Mesothelial cell of epicardium (in vitro differentiated cells): ENCODE data around the gene KLC4. TPM values are rescaled to one million over a fixed set of nuclear protein-coding genes. Genes with fewer than 3 reads are reported as not detected.

Experiments used
- DNase-seq, 2 experiments: peaks; one replicate each; pipeline ENCODE4 v3.0.0; 2021; ENCODE audit warnings: low spot score in 2 of 2; ENCODE audit not compliant: unreplicated experiment in 2 of 2
- H3K27ac Mint-ChIP-seq: 2 replicates; pipeline ENCODE4 v1.8.0; 2021; ENCODE audit warnings: mixed read lengths
- H3K27me3 Mint-ChIP-seq: 2 replicates; pipeline ENCODE4 v1.8.0; 2021; ENCODE audit warnings: low read depth, mixed read lengths
- H3K36me3 Mint-ChIP-seq: 2 replicates; pipeline ENCODE4 v1.8.0; 2021; ENCODE audit warnings: mixed read lengths
- H3K4me1 Mint-ChIP-seq: 2 replicates; pipeline ENCODE4 v1.8.0; 2021; ENCODE audit warnings: mixed read lengths
- H3K4me3 Mint-ChIP-seq: 2 replicates; pipeline ENCODE4 v1.8.0; 2021; ENCODE audit warnings: mild to moderate bottlenecking, moderate library complexity, mixed read lengths
- H3K9me3 Mint-ChIP-seq: 2 replicates; pipeline ENCODE4 v1.8.0; 2021; ENCODE audit warnings: mixed read lengths
- total RNA-seq: library from RNA; stranded (reverse); gene quantifications from 3 replicates; pipeline ENCODE4 v1.2.1, GENCODE V29; 2021
- TF ChIP-seq, protein P1 (sequence below): fragments of 200-600 bp; sonication (generic); IDR thresholded peaks from one replicate; pipeline ENCODE4 v1.5.0; 2021; ENCODE audit warnings: antibody characterized with exemption; ENCODE audit not compliant: unreplicated experiment

KLC4 gene
- total RNA-seq, 1 donor from 2014 or later: 69.0 TPM

DNA sequence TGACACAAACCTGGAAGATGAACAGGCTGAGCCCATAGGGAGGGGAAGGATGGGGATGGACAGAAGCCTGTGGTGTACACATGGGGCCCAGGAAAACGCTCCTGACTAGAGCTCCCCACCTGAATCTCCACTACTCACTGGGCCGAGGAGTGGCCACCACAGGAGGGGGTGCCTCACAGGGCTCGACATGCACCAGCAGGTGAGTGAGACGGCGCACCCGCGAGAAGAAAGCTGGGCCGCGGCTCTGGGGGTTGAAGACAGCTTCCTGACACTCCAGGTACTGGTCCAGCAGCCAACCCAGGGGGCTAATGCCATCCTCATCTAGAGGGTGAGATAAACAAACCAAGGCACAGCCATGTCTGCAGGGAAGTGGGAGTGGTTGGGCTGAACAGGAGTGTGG, 16.1 kb upstream of the KLC4 start:
- Mint-ChIP-seq H3K36me3 (peaks cover 50% of the 10 kb centered on the region), H3K27me3 (no peaks in the 10 kb centered on the region), H3K9me3 (no peaks in the 10 kb centered on the region), H3K27ac (no peak overlapping the region), H3K4me3 (no peak overlapping the region), H3K4me1 (no peaks in the 10 kb centered on the region)
- DNase-seq: no peak
- TF ChIP-seq, protein P1, sequence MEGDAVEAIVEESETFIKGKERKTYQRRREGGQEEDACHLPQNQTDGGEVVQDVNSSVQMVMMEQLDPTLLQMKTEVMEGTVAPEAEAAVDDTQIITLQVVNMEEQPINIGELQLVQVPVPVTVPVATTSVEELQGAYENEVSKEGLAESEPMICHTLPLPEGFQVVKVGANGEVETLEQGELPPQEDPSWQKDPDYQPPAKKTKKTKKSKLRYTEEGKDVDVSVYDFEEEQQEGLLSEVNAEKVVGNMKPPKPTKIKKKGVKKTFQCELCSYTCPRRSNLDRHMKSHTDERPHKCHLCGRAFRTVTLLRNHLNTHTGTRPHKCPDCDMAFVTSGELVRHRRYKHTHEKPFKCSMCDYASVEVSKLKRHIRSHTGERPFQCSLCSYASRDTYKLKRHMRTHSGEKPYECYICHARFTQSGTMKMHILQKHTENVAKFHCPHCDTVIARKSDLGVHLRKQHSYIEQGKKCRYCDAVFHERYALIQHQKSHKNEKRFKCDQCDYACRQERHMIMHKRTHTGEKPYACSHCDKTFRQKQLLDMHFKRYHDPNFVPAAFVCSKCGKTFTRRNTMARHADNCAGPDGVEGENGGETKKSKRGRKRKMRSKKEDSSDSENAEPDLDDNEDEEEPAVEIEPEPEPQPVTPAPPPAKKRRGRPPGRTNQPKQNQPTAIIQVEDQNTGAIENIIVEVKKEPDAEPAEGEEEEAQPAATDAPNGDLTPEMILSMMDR: no peak

DNA sequence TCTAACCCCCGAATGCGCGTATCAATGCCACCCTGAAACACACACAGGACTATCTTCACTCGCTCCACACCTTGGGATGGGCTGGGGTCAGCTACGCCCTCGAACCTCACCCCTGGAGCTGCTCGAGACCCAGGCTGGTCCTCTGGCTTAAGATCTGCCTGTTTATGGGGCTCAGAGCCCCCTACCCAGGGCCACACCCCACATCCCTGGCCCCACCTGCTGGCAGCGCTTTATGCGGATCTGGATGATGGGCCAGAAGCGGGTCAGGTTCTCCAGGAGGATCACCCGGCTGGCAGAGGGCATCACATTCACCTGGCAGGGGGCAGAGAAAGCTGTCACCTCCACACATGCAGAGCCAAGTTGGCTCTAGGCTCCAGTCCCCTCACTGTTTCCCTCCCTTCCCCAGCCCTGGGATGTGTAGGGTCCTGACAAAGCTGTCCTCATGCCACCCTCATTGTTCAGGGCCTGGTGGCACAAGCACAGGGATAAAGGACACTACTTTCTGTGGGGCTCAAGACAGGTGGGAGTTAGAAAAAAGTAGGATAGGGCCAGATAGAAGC, 14.0 kb upstream of the KLC4 start:
- H3K27ac Mint-ChIP-seq: no peak overlapping the region
- H3K36me3 Mint-ChIP-seq: peaks cover 49% of the 10 kb centered on the region
- H3K4me1 Mint-ChIP-seq: peaks cover 3% of the 10 kb centered on the region
- H3K27me3 Mint-ChIP-seq: no peaks in the 10 kb centered on the region
- DNase-seq: no peak
- TF ChIP-seq, protein P1: no peak
- no peaks in the 10 kb centered on the region for H3K9me3 Mint-ChIP-seq
- no peak overlapping the region for H3K4me3 Mint-ChIP-seq

DNA sequence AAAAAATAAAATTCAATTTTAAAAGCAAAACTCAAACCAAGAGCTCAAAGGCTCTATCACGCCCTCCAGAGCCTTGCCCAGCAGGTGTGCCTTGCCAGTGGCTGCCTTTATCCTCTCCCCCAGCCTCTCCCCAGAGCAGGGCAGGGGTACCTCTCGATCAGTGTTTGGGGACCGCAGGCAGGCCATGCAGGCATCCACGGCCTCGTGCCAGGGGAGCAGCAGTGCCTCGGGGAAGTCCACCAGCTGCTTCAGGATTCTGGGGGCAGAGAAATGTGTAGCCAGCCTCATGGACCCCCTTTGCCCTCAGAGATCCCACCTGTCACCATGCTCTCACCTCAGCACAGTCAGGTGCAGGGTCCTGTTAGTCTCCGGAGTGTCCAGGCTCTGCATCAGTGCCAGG, 11.4 kb upstream of the KLC4 start:
- Mint-ChIP-seq H3K27ac (no peak overlapping the region), H3K4me1 (peaks cover 29% of the 10 kb centered on the region), H3K4me3 (no peak overlapping the region), H3K9me3 (no peaks in the 10 kb centered on the region), H3K27me3 (no peaks in the 10 kb centered on the region), H3K36me3 (peaks cover 44% of the 10 kb centered on the region)
- TF ChIP-seq, protein P1: no peak
- no peak for DNase-seq

DNA sequence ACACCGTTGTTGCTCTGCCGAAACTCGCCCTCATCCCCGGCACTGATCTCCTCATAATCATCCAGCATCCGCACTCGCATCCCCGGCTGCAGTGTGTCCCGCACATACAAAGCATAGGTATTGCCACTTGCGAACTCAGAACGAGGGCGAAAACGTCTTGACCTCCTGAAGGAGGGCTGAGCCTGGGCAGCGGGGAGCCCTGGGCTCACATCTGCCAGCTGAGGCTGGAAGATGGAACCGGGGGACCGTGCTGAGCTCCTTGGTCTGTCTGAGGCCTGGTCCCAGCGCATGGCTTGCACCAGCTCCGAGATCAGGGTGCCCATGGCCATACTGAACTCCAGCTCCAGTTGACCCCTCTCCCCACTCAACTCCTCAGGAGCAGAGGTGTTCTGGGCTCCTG, 8.4 kb upstream of the KLC4 start:
- peak overlapping the region; percentile 18 for H3K4me3 Mint-ChIP-seq
- H3K36me3 Mint-ChIP-seq: peaks cover 39% of the 10 kb centered on the region

DNA sequence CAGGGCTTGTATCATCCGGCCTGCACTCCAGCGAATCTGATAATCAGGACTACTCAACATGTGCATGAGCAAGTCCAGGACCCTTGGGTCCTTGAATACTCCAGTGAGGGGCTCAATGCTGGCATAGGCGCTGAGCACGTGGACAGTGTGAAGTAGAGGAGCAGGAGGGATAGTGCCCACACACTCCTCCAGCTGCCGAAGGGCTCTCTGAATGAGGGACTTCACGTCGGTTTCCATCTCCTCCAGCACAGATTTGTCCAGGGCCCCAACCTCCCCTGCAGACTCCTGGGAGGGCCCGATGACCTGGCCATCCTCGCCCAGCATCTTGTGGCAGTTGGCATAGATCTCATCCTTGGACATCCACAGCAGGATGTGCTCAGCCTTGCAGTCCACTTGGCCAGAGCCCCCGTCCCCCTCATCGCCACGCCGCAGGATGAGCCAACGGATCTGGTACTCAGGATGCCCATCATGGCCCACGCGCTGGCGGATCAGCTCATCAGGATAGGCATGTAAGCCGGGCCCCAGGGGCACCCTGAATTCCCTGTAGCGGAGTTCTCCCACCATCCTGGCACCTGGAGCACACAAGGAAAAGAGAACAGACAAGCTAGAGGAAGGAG, 7.1 kb upstream of the KLC4 start:
- H3K27ac Mint-ChIP-seq: peak overlapping the region; percentile 99
- H3K27me3 Mint-ChIP-seq: no peaks in the 10 kb centered on the region
- H3K4me1 Mint-ChIP-seq: peaks cover 35% of the 10 kb centered on the region
- no peaks in the 10 kb centered on the region for H3K9me3 Mint-ChIP-seq
- H3K36me3 Mint-ChIP-seq: peaks cover 35% of the 10 kb centered on the region
- H3K4me3 Mint-ChIP-seq: peak overlapping the region; percentile 95
- DNase-seq: no peak
- TF ChIP-seq, protein P1: no peak

More for the DNA sequence above, 8.4 kb upstream of the KLC4 start:
- TF ChIP-seq, protein P1: no peak
- peak overlapping the region; percentile 47 for H3K27ac Mint-ChIP-seq
- H3K4me1 Mint-ChIP-seq: peaks cover 35% of the 10 kb centered on the region
- no peak for DNase-seq
- no peaks in the 10 kb centered on the region for H3K27me3 Mint-ChIP-seq
- H3K9me3 Mint-ChIP-seq: no peaks in the 10 kb centered on the region
